Measurements from ENCODE around the gene OCA2. TPM values are rescaled to one million over a fixed set of nuclear protein-coding genes. Genes with fewer than 3 reads are reported as not detected.
"Not testable (repeated sequence)": the region's sequence is repeated elsewhere in the genome, so short reads cannot be mapped to it uniquely, and the experiment has no call there.

The OCA2 gene
- total RNA-seq, 1 experiment from 2014 or later: 0.57 TPM

- Mint-ChIP-seq H3K27ac (ENCODE audit: unreplicated experiment) (no peak overlapping the region), H3K27me3 (ENCODE audit: insufficient read depth, unreplicated experiment) (no peaks in the 10 kb centered on the region), H3K36me3 (ENCODE audit: insufficient read depth, unreplicated experiment) (no peaks in the 10 kb centered on the region), H3K4me3 (ENCODE audit: unreplicated experiment) (no peak overlapping the region), H3K9me3 (ENCODE audit: unreplicated experiment) (peaks cover 10% of the 10 kb centered on the region), H3K4me1 (ENCODE audit: low read depth, unreplicated experiment) (no peaks in the 10 kb centered on the region)
- no peak overlapping the region for H3K4me3 ChIP-seq (ENCODE audit: low read depth, low read length)
- DNase-seq: no peak
- H3K4me1 ChIP-seq: peaks cover 6% of the 10 kb centered on the region; the same call in 1 of the 2 replicates
- no TSS peak for BruUV-seq (replicated peaks)
- no peaks in the 10 kb centered on the region for H3K9me3 ChIP-seq
- intact Hi-C loops (cut with micrococcal nuclease; ENCODE audit: unreplicated experiment): no loop called here
- POLR2A ChIA-PET: no interaction called here
- no peaks in the 10 kb centered on the region for H3K36me3 ChIP-seq (ENCODE audit: control insufficient read depth, insufficient read depth, low read length)
- no peaks in the 10 kb centered on the region for H3K27me3 ChIP-seq (replicated peaks; ENCODE audit: control insufficient read depth, insufficient read depth, low read length)
- CTCF ChIA-PET: no interaction called here
- TF ChIP-seq CTCF (IDR thresholded peaks at IDR 0.05; ENCODE audit: insufficient read depth in 1 of 2, low read depth in 1 of 2, low read length in 1 of 2, severe bottlenecking in 1 of 2, unreplicated experiment in 1 of 2): no peak
These were observed 85.1 kb downstream of the OCA2 start for GRCh38 chr15:28013976-28014375.

GRCh38 chr15:28013480-28013879, 85.6 kb downstream of the OCA2 start:
- Histone ChIP-seq H3K4me3 (ENCODE audit: low read depth, low read length) (no peak overlapping the region), H3K36me3 (ENCODE audit: control insufficient read depth, insufficient read depth, low read length) (no peaks in the 10 kb centered on the region), H3K4me1 (peaks cover 6% of the 10 kb centered on the region; the same call in 1 of the 2 replicates), H3K9me3 (no peaks in the 10 kb centered on the region), H3K27me3 (replicated peaks; ENCODE audit: control insufficient read depth, insufficient read depth, low read length) (no peaks in the 10 kb centered on the region)
- H3K4me3 Mint-ChIP-seq (ENCODE audit: unreplicated experiment): no peak overlapping the region
- no peak for DNase-seq
- peaks cover 10% of the 10 kb centered on the region for H3K9me3 Mint-ChIP-seq (ENCODE audit: unreplicated experiment)
- H3K27ac Mint-ChIP-seq (ENCODE audit: unreplicated experiment): no peak overlapping the region
- CTCF ChIA-PET: no interaction called here
- no peaks in the 10 kb centered on the region for H3K27me3 Mint-ChIP-seq (ENCODE audit: insufficient read depth, unreplicated experiment)
- intact Hi-C loops (cut with micrococcal nuclease; ENCODE audit: unreplicated experiment): no loop called here
- no TSS peak for BruUV-seq (replicated peaks)
- no peak for TF ChIP-seq CTCF (IDR thresholded peaks at IDR 0.05; ENCODE audit: insufficient read depth in 1 of 2, low read depth in 1 of 2, low read length in 1 of 2, severe bottlenecking in 1 of 2, unreplicated experiment in 1 of 2)
- POLR2A ChIA-PET: no interaction called here
- H3K36me3 Mint-ChIP-seq (ENCODE audit: insufficient read depth, unreplicated experiment): no peaks in the 10 kb centered on the region
- no peaks in the 10 kb centered on the region for H3K4me1 Mint-ChIP-seq (ENCODE audit: low read depth, unreplicated experiment)

- no peaks in the 10 kb centered on the region for H3K36me3 Mint-ChIP-seq (ENCODE audit: insufficient read depth, unreplicated experiment)
- no peaks in the 10 kb centered on the region for H3K36me3 ChIP-seq (ENCODE audit: control insufficient read depth, insufficient read depth, low read length)
- peaks cover 2% of the 10 kb centered on the region; the same call in 1 of the 2 replicates for H3K4me1 ChIP-seq
- BruUV-seq (replicated peaks): no TSS peak
- H3K27me3 Mint-ChIP-seq (ENCODE audit: insufficient read depth, unreplicated experiment): no peaks in the 10 kb centered on the region
- no peak for TF ChIP-seq CTCF (IDR thresholded peaks at IDR 0.05; ENCODE audit: insufficient read depth in 1 of 2, low read depth in 1 of 2, low read length in 1 of 2, severe bottlenecking in 1 of 2, unreplicated experiment in 1 of 2)
- POLR2A ChIA-PET: no interaction called here
- CTCF ChIA-PET: no interaction called here
- H3K4me1 Mint-ChIP-seq (ENCODE audit: low read depth, unreplicated experiment): no peaks in the 10 kb centered on the region
- intact Hi-C loops (cut with micrococcal nuclease; ENCODE audit: unreplicated experiment): no loop called here
- H3K4me3 Mint-ChIP-seq (ENCODE audit: unreplicated experiment): no peak overlapping the region
- H3K27ac Mint-ChIP-seq (ENCODE audit: unreplicated experiment): no peak overlapping the region
- peaks cover 10% of the 10 kb centered on the region for H3K9me3 Mint-ChIP-seq (ENCODE audit: unreplicated experiment)
- H3K4me3 ChIP-seq (ENCODE audit: low read depth, low read length): no peak overlapping the region
- no peak for DNase-seq
- no peaks in the 10 kb centered on the region; the same call in 1 of the 2 replicates for H3K9me3 ChIP-seq
- H3K27me3 ChIP-seq (replicated peaks; ENCODE audit: control insufficient read depth, insufficient read depth, low read length): no peaks in the 10 kb centered on the region
These were observed 86.9 kb downstream of the OCA2 start for GRCh38 chr15:28012231-28012630.

- H3K9me3 ChIP-seq: not testable (repeated sequence)
These were observed 90.9 kb downstream of the OCA2 start for GRCh38 chr15:28008175-28008574.

More at GRCh38 chr15:28008175-28008574, 90.9 kb downstream of the OCA2 start:
- H3K4me1 ChIP-seq; POLR2A ChIA-PET; H3K9me3 Mint-ChIP-seq (ENCODE audit: unreplicated experiment); BruUV-seq (replicated peaks); DNase-seq; H3K27me3 Mint-ChIP-seq (ENCODE audit: insufficient read depth, unreplicated experiment); H3K27ac Mint-ChIP-seq (ENCODE audit: unreplicated experiment); CTCF ChIA-PET; H3K4me3 Mint-ChIP-seq (ENCODE audit: unreplicated experiment); H3K27me3 ChIP-seq (replicated peaks; ENCODE audit: control insufficient read depth, insufficient read depth, low read length); H3K36me3 Mint-ChIP-seq (ENCODE audit: insufficient read depth, unreplicated experiment); H3K36me3 ChIP-seq (ENCODE audit: control insufficient read depth, insufficient read depth, low read length); H3K4me3 ChIP-seq (ENCODE audit: low read depth, low read length); intact Hi-C loops (cut with micrococcal nuclease; ENCODE audit: unreplicated experiment); H3K4me1 Mint-ChIP-seq (ENCODE audit: low read depth, unreplicated experiment): not testable (repeated sequence)

All from Caco-2 (cell line).